ENCODE data around the gene XIRP1.
"Not testable (repeated sequence)": the region's sequence is repeated elsewhere in the genome, so short reads cannot be mapped to it uniquely, and the experiment has no call there.

The XIRP1 gene, protein sequence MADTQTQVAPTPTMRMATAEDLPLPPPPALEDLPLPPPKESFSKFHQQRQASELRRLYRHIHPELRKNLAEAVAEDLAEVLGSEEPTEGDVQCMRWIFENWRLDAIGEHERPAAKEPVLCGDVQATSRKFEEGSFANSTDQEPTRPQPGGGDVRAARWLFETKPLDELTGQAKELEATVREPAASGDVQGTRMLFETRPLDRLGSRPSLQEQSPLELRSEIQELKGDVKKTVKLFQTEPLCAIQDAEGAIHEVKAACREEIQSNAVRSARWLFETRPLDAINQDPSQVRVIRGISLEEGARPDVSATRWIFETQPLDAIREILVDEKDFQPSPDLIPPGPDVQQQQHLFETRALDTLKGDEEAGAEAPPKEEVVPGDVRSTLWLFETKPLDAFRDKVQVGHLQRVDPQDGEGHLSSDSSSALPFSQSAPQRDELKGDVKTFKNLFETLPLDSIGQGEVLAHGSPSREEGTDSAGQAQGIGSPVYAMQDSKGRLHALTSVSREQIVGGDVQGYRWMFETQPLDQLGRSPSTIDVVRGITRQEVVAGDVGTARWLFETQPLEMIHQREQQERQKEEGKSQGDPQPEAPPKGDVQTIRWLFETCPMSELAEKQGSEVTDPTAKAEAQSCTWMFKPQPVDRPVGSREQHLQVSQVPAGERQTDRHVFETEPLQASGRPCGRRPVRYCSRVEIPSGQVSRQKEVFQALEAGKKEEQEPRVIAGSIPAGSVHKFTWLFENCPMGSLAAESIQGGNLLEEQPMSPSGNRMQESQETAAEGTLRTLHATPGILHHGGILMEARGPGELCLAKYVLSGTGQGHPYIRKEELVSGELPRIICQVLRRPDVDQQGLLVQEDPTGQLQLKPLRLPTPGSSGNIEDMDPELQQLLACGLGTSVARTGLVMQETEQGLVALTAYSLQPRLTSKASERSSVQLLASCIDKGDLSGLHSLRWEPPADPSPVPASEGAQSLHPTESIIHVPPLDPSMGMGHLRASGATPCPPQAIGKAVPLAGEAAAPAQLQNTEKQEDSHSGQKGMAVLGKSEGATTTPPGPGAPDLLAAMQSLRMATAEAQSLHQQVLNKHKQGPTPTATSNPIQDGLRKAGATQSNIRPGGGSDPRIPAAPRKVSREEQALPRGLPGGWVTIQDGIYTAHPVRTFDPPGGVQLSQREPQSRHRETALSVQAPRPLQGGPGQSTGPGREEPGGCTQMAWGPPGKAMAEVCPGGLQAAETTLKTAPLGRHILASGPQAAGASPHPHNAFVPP (N-terminal part only)

DNA sequence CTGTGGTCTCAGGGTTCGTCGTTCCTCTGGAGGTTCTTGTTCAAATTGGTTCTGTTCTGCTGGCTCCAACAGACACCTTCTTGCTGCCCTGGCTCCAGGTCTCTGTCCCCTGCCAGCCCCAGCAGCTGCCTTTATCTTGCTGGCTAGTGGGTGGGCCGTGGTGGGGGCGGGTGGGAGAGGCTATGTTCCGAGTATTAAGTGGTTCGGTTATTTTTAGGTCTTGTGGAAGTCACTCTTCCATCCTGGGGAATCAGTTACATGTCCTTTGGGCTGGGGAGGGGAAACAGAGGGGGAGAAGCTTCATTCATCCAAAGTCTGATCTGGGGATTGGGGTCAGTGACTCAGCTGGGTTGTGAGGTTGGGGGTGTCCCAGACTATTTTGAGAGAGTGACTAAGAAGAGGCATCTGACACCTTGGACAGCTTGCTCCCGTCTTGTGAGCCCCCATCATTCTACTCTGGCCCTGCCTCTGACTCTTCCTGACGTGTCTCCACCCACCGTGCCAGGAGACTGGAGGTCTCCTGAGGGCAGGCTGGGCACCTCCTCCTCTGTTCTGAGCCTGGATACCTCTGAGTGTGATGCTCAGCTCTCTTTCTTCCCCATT lies at the start of gene XIRP1:
Gene XIRP1, minus strand, starts transcription at position 106 of the 603 bp plus-strand sequence. CDS start 3,150 bp downstream, outside the sequence.
- no peak for DNase-seq

DNA sequence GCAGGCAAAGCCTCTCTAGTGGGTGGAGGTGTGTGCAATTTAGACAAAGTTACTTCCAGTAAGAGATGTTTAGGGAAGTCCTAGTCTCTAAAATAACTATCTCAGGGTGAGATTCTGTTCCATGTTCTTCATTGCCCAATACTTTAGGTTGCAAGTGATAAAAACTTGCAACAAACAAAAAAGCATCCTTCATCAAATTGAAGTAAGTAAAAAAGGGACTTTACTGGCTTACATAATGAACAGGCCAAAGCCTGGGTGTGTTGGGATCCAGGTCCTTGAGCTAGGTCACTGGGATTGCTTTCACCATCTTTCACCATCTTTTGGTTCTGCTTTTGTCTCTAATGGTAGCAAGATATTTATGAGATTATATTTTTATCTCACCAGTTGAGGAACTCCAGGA lies 49.2 kb upstream of the XIRP1 start:
- no peak for DNase-seq

DNA sequence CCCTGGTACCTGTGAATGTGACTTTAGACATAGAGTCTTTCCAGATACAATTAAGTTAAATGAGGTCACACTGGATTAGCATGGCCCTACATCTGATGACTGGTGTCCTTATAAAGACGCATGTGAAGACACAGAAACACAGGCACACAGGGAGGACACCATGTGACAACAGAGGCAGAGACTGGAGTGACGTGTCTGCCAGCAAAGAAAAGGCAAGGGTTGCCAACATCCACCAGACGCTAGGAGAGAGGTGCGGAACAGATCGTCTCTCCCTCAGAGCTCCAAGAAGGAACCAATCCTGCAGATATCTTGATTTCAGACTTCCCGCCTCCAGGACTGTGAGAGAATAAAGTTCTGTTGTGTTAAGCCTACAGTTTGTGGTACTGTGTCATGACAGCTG lies 44.6 kb upstream of the XIRP1 start:
- no peak for DNase-seq

DNA sequence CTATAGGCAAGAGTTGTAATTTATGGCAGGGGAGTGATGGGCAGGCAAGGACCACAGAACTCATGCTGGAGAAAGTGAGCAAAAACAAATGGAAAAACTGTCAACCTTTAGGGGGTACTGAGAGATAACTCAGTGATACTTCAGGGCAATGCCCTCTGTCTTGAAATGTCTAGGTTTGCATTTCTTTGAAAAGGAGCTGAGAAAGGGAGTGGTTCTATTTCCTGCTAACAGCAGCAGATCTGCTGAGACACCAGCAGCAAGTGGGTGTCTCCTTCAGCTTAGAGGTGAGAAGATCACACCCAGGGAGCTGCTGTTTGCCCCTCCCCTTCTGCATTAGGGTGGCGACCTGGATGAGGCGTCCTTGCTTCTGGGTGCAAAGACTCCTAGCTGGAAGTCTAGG lies 42.3 kb upstream of the XIRP1 start:
- DNase-seq, result peak; percentile 74

DNA sequence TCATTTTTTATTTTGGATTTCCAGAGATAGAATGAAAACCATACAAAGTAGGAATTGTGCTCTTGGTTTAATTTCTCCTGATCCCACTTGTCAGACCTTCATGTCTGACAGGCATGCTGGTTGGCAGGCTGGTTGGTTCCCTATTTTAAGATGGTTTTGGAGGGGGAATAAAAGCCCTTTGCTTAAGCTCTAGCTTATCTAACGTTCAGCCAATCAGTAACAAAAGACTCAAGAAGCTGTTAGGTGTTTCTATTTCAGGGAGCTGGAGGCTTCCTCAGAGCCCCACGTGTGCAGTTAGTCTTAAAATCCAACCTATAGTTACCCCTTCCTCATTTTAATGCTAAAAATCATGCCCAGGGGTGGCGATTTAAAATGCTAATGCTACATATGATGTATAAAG lies 40.5 kb upstream of the XIRP1 start:
- DNase-seq, result no peak

DNA sequence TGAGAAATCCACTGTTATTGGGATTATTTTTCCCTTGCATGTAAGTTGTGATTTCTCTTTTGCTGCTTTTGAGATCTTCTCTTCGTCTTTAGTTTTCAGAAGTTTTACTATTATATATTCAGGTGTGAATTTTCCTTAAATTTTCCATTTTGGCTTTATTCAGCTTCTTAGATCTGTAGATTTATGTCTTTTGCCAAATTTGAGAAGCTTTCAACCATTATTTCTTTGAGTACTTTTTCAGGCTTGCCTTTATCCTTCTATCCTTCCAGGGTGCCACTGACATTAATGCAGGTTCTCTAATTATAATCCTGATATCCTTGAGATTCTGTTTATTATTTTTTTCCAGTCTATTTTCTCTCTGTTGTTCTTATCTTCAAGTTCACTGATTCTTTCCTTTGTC lies 38.1 kb upstream of the XIRP1 start:
- no peak for DNase-seq

DNA sequence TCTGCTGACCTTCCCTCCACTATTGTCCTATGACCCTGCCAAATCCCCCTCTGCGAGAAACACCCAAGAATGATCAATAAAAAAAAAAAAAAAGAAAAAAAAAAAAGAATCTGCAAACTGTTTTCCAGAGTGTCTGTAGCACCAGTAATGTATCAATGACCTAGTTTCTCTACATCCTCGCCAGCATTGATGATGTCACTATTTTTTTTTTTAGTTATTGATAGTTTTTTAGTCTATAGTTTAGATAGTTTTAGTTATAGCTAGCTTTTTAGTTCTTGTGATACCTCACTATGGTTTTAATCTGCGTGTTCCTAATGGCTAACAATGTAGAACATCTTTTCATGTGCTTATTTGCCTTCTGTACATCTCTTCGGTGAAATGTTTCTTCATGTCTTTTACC lies 36.1 kb upstream of the XIRP1 start:
- no peak for DNase-seq

DNA sequence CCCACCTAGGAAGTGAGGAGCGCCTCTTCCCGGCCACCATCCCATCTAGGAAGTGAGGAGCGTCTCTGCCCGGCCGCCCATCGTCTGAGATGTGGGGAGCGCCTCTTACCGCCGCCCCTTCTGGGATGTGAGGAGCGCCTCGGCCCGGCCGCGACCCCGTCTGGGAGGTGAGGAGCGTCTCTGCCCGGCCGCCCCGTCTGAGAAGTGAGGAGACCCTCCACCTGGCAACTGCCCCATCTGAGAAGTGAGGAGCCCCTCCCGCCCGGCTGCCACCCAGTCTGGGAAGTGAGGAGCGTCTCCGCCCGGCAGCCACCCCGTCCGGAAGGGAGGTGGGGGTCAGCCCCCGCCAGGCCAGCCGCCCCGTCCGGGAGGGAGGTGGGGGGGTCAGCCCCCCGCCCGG lies 35.2 kb upstream of the XIRP1 start:
- DNase-seq, result not testable (repeated sequence)

DNA sequence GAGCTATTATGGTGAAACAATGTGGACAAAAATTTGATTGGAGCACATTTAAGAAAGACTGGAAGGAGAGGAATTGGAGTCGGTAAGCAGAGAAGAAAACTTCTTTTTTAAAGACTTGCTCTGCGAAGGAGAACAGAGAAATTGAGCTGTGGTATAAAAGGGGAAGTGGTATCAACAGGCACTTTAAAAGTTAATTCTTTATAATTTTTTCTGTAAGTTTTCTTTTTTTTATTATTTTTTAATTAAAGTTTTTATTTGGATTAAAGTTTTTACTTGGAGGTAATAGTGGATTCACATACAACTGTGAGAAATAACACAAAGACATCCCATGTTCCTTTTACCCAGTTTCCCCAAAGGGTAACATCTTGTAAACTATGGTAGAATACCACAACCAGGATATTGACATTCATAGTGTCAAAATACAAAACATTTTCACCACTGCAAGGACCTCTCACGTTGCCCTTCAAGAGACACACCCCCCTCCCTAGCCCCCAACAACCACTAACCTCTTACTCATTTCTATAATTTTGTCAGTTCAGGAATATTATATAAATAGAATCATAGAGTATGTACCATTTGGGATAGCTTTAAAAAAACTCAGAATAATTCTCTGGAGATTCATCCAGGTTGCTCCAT lies 33.8 kb upstream of the XIRP1 start:
- no peak for DNase-seq

DNA sequence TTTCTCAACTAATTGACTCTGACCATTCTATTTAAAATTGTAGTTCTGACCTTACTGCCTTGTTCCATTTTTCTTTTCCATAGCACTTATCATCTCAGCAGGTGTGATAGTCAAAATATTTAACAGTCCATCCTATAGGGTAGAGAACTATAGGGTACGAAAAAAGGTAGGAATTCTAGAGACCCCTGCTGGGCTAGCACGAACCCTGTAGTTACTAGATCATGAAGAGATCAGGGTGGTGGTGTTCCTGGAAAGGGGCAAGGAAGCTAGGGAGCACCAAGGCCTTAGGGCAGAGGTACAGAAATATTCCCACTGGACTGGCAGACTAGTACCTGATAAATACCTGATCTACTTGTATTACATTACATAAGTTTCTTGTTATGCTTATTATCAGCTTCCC lies 31.9 kb upstream of the XIRP1 start:
- DNase-seq, result no peak

DNA sequence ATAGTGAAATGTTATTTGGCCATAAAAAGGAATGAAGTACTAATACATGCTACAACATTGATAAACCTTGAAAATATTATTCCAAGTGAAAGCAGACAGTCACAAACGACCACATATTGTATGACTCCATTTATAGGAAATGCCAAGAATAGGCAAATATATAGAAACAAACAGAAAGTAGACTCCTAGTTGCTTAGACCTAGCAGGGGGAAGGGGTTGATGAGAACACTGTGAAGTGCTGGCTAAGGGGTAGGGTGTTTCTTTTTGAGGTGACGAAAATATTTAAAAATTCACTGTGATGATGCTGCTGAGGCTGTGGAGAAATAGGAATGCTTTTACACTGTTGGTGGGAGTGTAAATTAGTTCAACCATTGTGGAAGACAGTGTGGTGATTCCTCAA lies 30.5 kb upstream of the XIRP1 start:
- no peak for DNase-seq

DNA sequence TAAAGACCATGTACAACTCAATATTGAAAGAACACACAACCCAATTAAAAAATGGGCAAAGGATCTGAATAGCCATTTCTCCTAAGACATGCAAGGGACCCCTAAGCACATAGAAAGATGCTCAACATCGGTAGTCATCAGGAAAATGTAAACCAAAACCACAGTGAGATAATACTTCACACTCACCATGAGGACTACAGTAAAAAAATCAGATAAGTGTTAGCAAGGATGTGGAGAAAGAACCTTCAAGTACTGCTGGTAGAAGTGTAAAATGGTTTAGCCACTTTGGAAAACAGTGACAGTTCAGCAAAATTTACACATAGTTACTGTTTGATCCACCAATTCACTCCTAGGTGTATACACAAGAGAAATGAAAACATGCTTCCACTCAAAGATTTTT lies 30.1 kb upstream of the XIRP1 start:
- DNase-seq, result peak; percentile 31

DNA sequence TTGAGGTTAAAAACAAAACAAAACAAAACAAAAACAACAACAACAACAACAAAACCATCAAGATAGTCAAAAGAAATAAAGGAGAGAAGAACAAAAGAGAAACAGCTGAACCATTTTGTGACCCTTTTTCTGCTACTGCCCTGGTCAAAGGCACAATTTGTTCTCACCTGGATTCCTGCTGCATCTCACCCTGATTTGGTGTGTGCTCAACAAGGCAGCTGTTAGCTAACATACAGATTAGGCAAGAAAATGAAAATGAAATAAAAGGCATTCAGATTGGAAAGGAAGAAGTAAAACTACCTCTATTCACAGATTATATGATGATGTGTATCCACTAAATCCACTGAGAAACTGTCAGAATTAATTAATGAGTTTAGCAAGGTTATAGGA lies 28.7 kb upstream of the XIRP1 start:
- DNase-seq, result no peak

DNA sequence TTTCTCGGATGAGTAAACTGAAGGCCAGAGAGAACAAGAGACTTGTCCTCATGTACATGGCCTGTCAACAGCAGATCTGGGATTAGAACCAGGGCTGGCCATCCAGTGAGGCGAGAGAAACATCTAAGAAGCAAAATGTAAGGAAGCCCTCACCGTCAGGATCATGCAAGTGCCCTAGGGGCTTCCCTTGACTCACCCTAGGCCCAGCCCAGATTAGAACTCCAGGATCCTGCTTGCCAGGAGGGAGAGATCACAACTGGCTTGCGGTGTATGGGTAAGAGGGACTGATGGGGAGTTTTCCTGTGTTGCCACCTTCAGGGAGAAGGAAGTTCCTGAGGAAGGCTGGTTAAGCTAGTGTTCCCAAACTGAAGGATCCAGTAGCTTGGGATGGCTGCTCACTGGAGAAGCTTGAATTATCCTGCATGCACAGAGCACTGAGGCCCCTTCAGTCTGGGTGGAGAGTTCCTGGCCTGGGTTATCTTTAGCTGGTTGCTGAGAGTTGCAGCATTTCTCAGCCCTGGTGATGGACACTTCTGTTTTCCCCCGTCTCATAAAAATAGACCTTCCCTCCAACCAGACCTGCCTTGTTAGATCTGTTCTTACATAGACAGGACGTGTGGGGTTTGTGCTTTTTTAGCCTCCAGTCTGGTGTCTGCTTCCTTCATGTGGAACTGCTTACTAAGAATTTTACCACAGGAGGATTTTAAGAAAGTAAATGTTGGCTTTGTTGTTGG lies 28.2 kb upstream of the XIRP1 start:
- no peak for DNase-seq

DNA sequence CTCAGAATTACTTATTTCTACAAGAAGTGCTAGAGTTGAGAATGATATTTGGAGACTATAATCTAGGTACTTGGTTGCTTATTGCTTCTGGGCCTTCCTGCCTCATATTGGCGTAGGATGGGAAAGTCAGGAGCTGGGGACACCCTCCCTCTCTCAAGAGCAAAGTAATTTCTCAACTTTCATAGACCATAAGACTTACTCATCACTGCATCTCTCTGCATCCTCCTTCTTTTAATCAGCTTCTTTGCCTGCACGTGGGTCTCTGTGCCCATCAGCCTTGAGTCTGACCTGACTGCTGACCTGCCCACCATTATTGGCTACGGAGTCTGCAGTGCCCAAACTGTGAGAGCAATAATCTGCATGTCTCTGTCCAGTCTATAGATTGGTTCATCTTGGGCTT lies 27.3 kb upstream of the XIRP1 start:
- no peak for DNase-seq

DNA sequence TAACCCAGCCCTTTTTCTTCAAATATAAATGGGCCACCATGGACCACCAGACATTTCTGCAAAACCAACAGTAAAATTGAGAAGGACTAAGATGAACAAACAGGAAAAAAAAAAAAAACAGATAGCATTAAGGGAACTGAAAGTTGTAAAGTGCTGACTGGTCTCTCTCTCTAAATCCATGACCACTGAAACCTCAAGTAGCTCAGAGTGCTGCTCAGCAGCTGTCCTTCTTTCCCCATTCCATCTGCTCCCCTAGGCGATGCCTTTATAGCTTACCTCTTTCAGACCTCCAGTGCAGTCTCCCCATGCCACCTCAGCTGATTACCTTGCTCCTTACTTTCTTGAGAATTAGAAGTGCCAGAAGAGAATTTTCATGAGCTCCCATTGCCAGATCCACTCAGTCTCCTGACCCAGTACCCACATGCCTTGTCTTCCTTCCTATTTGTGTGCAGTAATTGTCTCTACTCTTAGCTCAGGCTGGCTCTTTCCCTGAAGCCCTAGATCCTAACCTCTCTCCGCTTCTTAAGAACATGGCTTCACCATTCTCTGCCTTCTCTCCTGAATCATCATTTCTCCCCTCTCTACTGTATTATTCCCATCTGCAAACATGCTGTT lies 23.9 kb upstream of the XIRP1 start:
- DNase-seq, result no peak

DNA sequence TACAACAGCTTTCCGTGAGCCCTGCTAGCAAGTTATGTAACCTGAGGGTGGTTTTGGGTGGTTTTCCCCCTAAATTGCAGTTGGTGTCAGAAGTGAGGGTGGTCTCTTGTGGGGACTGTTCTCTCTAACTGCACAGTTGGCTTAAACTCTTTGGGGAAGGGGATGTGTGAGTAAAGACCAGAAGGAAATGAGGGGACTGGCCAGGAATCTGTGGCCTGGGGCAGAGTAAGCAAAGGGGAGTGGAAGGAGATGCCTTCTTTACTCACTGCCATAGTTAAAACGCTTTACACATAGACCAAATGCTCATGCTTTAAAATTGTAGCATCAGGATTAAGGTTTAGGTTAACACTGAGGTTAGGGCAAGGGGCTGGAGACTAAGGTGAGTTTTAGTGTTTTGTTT lies 21.2 kb upstream of the XIRP1 start:
- DNase-seq, result no peak

DNA sequence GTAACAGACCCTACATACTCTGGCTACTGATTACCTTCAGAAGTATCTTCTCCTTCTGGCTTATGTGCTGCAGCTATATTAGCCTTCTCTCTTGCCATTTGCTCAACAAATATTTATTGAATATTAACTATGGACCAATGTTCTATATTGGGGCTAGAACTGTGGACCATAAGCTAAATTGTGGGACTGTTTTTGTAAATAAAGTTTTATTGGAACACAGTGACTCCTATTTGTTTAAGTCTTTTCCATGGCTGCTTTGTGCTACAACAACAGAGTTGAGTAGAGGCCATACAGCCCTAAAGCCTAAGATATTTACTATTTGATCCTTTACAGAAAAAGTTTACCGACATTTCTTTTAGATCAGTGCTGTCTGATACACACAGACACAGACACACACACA lies 20.3 kb upstream of the XIRP1 start:
- no peak for DNase-seq

DNA sequence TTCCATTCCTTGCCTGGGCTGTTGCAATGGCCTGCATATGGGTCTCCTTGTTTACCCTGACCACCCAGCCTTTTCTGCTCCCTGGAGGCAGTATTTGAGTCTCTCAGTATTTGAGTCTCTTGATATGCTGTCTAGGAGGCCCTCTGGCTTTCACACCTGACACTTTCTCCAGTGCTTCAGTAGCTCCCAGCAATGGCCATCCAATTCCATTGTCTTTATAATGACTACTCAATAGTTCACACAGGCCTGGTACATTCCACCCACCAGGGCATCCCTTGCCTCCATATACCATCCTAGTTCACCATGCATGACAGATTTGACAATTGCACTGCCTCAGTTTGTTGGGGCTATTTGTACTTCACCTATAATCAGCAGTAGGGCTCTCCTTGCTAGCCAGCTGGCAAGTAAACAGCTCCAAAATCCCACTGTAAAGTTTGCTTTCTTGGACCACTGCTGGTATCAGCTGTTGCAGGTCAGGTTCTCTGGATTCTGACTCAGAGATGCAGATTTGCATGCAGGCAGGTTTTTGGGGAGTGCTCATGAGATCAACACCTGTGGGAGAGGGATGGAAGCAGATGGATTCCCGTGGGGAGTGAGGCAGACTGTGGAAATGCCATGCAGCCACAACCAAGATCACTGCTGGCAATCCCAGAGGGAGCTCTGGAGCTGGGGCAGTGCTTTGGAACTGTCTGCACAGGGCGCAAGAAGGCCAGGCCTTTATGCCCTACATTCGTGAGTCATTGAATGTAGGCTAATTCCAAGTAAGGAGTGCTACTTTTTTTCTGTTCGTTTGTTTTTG lies 19.1 kb upstream of the XIRP1 start:
- DNase-seq, result no peak

DNA sequence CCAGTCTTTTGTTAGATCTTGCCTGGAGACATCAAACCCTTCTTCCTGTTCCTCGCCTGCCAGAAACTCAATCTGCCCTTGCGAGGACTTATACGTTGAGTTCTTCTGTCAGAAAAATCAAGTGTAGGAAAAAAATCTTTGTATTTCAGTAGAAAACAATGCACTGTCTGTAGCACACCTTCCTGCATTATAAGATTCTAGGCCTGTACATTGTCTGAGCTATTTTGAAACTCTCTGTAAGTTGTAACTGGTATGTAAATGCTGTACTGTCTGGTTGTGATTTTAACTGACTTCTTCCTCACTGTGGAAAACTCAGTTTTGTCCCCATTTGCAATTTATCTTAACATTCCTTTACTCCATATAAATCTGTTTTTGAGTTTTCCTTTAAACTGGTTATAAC lies 17.7 kb upstream of the XIRP1 start:
- DNase-seq, result no peak

Measured in CD4-positive, alpha-beta T cell treated with Interleukin-4 for 4 hours (primary cell).